Astrocyte (in vitro differentiated cells and primary cell): ENCODE results near the gene ARPP21.

ENCODE experiments used
- EZH2 ChIP-seq: IDR thresholded peaks from 2 replicates; pipeline ENCODE4 v1.6.1; 2012; ENCODE audit warnings: mild to moderate bottlenecking, low read length, inconsistent platforms; ENCODE audit not compliant: insufficient read depth
- TF ChIP-seq, protein P1 (sequence below): IDR thresholded peaks from 2 replicates; pipeline ENCODE4 v1.5.1; 2011; ENCODE audit warnings: low read depth, mild to moderate bottlenecking, inconsistent platforms, low read length, moderate library complexity; ENCODE audit not compliant: insufficient read depth

- TF ChIP-seq, protein P1, sequence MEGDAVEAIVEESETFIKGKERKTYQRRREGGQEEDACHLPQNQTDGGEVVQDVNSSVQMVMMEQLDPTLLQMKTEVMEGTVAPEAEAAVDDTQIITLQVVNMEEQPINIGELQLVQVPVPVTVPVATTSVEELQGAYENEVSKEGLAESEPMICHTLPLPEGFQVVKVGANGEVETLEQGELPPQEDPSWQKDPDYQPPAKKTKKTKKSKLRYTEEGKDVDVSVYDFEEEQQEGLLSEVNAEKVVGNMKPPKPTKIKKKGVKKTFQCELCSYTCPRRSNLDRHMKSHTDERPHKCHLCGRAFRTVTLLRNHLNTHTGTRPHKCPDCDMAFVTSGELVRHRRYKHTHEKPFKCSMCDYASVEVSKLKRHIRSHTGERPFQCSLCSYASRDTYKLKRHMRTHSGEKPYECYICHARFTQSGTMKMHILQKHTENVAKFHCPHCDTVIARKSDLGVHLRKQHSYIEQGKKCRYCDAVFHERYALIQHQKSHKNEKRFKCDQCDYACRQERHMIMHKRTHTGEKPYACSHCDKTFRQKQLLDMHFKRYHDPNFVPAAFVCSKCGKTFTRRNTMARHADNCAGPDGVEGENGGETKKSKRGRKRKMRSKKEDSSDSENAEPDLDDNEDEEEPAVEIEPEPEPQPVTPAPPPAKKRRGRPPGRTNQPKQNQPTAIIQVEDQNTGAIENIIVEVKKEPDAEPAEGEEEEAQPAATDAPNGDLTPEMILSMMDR = no peak
- TF ChIP-seq EZH2 = no peak
These were observed 79.6 kb downstream of the ARPP21 start for GRCh38 chr3:35718921-35719320.
